HFF-Myc (cell line): ENCODE measurements around the gene KCNQ1.
A peak's percentile ranks its signal among the peaks of the same experiment; 100 is the strongest.

Experiments
- DNase-seq: peaks from one replicate; pipeline ENCODE4 v3.0.0-alpha.2; 2011; ENCODE audit warnings: low read depth; ENCODE audit errors: extremely low read depth
- H3K4me3 ChIP-seq: replicated peaks from 2 replicates; pipeline ENCODE4 v1.5.1; 2011; ENCODE audit warnings: low read depth, mild to moderate bottlenecking, control low read depth, low read length
- TF ChIP-seq, protein P1 (sequence below): IDR thresholded peaks from 2 replicates; pipeline ENCODE4 v1.5.1; 2012; ENCODE audit warnings: mild to moderate bottlenecking, low read depth, low read length, control low read depth; ENCODE audit errors: missing control alignments

The KCNQ1 gene

DNA sequence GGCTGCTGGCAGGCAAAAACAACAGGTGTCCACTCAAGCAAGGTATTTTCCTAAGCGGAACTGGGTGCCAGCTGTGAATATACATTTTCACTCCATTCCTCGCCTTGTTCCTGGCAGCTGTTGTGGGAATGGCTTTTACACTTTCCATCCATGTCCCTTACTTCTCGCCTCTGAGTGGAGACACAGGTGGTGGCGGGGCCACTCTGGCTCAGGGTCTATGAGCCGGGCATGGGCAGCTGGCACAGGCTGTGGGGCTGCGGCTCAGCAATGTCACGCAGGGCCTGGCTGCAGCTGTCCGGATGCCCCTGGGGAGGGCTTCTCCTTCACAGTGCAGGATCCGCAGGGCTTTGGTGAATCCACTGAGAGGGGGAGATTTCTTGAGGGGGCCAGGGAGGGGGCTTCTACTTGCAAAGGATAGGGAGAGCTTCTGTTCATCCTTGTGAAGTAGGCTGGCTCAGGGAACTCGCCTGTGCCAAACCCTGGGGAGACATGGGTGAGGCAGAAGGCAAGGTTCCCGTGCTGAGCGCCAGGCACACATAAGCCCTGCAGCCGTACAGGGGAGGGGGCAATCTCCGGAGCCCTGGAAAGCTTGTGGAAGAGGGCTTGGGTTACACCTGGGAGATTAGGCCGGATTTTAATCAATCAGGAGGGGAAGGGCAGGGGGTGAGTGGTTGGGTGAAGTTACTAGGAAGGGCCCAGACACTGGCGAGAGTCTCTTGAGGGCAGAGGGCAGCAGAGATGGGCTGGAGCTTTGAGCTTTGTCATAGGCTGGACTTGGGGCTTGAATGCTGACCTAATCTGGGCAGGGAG is 209.3 kb downstream of the KCNQ1 start:
- no peak overlapping the region for H3K4me3 ChIP-seq
- no peak for DNase-seq
- TF ChIP-seq, protein P1, sequence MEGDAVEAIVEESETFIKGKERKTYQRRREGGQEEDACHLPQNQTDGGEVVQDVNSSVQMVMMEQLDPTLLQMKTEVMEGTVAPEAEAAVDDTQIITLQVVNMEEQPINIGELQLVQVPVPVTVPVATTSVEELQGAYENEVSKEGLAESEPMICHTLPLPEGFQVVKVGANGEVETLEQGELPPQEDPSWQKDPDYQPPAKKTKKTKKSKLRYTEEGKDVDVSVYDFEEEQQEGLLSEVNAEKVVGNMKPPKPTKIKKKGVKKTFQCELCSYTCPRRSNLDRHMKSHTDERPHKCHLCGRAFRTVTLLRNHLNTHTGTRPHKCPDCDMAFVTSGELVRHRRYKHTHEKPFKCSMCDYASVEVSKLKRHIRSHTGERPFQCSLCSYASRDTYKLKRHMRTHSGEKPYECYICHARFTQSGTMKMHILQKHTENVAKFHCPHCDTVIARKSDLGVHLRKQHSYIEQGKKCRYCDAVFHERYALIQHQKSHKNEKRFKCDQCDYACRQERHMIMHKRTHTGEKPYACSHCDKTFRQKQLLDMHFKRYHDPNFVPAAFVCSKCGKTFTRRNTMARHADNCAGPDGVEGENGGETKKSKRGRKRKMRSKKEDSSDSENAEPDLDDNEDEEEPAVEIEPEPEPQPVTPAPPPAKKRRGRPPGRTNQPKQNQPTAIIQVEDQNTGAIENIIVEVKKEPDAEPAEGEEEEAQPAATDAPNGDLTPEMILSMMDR: no peak

DNA sequence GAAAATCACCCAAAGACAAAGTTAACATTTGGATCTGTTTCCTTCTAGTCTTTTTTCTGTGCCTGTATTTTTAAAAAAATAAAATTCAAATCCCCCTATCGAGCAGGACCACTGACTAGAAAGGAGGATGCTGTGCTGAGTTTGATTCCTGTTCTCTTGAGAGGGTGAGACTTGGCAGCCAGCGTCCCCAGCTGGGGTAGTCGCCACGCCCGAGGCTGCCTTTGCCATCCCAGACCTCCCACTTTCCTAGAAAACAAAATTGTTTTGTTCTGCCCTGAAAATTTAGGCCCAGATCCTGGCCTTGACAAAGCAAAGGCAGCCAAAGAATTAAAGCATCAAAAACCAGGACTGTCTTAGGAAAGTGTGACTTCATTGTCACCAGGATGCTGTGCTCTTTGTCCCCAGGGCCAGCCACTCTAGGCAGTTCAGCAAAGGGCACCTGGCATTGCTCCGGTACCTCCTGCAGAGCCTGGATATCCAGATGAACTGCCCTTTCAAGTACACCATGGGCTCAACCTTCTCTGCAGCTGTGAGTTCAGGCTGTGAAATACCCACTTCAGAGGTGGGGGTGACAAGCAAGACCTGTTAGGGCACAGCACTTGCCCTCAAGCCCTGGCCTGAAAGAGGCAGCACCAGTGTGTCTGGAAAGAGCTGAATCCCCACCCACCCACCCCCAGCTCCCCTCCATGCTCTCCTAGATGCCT is 210.4 kb downstream of the KCNQ1 start:
- H3K4me3 ChIP-seq: no peak overlapping the region
- TF ChIP-seq, protein P1: no peak
- no peak for DNase-seq

DNA sequence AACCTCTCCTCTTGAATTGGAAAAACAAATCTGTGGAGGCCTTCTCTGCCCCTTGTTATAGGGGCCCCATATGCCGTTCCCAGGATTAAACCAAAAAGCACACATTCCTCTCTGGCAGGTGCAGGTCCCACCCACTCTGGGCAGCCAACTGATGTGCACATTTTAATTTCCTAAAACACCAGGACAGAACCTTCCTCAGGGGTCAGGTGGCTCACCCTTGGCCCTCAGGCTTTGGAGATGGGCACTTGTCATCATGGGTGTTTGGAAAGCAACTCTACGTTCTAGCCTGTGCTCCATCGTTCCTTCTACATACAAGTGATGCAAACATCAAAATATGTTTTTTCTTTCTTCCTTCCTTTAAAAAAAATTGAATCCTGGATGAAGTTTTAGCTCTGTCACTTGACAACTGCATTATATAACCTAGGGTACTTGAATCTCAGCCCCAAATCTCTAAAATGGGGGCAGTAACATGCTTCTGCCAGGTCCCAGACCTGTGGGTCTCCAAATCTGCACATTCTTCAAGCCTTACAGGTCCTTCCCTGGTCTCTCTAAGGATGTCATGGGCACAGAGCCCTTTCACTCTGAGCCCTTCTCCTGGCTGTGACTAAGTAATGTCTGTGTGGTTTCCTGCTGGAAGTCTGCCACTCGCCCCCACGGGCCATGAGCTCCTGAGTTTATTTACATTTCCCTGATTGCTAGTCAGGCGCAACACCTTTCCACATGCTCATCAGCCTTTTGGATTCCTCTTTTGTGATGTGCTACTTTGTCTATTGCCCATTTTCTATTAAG is 211.2 kb downstream of the KCNQ1 start:
- no peak overlapping the region for H3K4me3 ChIP-seq
- DNase-seq: peak; percentile 7
- TF ChIP-seq, protein P1: no peak

DNA sequence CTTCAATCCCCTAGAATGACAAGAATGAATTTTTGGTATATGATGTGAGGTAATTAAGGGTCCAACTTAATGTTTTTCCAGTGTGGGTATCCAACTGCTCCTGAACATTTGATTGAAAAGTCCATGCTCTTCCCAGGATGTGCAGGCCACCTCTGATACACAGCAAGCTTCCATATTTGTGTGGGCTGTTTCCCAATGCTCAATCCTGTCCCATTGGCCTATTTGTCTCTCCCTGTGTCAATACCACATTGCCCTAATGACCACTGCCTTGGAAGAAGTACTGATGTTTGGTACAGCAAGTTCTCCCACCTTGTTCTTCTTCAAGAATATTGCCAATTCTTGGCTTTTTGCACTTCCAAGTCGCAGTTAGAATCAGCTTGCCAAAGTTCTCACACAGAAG is 212.1 kb downstream of the KCNQ1 start:
- TF ChIP-seq, protein P1: no peak
- H3K4me3 ChIP-seq: no peak overlapping the region
- DNase-seq: no peak

DNA sequence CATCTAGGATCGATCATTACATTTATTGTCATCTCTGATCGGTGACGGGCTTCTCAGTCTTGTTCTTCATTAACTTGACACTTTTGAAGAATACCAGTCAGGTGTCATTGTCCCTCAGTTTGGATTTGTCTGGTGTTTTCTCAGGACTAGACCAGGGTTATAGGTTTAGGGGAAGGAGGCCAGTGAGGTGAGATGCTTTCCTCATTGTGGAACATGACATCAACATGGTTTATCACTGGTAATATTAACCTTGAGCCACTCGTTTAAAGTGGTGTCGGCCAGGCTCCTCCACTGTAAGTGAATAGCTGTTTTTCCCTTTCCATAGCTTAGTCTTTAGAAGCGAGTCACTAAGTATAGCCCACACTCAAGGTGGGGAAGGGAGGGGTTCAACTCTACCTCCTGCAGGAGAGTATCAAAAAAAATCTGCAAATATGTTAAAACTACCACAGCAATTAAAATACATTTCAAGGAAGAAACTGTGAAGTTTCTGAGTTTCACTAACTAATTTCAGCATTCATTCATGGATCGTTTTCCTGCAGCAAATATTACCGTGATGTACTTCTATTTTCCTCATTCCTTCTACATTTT is 213.0 kb downstream of the KCNQ1 start:
- TF ChIP-seq, protein P1: no peak
- no peak for DNase-seq
- H3K4me3 ChIP-seq: no peak overlapping the region

DNA sequence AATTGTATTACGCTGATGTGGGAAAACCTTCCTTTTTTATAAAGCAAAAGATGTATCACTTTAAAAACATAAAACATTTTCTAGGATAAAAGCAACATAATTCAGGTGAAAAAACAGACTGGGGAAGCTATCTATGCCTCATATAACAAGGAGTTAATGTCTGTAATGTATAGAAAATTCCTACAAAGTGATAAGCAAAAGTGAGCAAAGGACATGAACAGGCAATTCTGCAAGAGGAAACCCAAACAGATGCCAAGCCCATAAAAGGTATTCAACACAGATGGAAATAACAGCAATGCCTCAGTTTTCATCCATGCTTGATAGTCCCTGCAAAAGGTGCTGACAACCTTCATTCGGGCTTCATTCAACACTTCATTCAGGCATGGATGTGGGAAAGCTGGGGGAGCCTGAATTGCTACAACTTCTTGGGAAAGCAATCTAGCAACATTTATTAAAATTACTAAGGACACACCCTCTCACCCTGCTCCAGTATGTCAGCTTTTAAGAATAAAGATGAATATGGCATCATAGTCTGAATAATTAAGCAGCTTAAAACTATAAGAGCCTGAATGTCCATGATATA is 215.6 kb downstream of the KCNQ1 start:
- DNase-seq: no peak
- no peak overlapping the region for H3K4me3 ChIP-seq
- TF ChIP-seq, protein P1: no peak
